GM23248 (cell line): Measurements from ENCODE around the gene ARID3B. TPM values are rescaled to one million over a fixed set of nuclear protein-coding genes. Genes with fewer than 3 reads are reported as not detected.
A peak's percentile ranks its signal among the peaks of the same experiment; 100 is the strongest.

Experiments
- DNase-seq: peaks from one replicate; pipeline ENCODE4 v3.0.0-alpha.2; 2015
- H2AFZ ChIP-seq: fragments of 200-600 bp; sonication (generic); 2 replicates; pipeline ENCODE4 v1.6.1; 2016; ENCODE audit warnings: antibody characterized with exemption
- H3F3A ChIP-seq: fragments of 200-600 bp; sonication (generic); 2 replicates; pipeline ENCODE4 v1.6.1; 2016; ENCODE audit warnings: mild to moderate bottlenecking, antibody characterized with exemption, mixed run types; ENCODE audit not compliant: insufficient read depth
- H3K27ac ChIP-seq: fragments of 200-600 bp; sonication (generic); 2 replicates; pipeline ENCODE4 v1.5.1; 2016; ENCODE audit warnings: mild to moderate bottlenecking
- H3K27me3 ChIP-seq: fragments of 200-600 bp; sonication (generic); replicated peaks from 2 replicates; pipeline ENCODE4 v1.6.1; 2016; ENCODE audit warnings: mild to moderate bottlenecking; ENCODE audit not compliant: insufficient read depth
- H3K36me3 ChIP-seq: fragments of 200-600 bp; sonication (generic); 2 replicates; pipeline ENCODE4 v1.6.1; 2016; ENCODE audit warnings: low read depth, mild to moderate bottlenecking
- H3K4me1 ChIP-seq: fragments of 200-600 bp; sonication (generic); 2 replicates; pipeline ENCODE4 v1.6.1; 2016; ENCODE audit warnings: mild to moderate bottlenecking; ENCODE audit not compliant: insufficient read depth
- H3K4me2 ChIP-seq: fragments of 200-600 bp; sonication (generic); one replicate; pipeline ENCODE4 v1.6.1; 2016; ENCODE audit warnings: mild to moderate bottlenecking; ENCODE audit not compliant: unreplicated experiment
- H3K4me3 ChIP-seq: fragments of 200-600 bp; sonication (generic); 2 replicates; pipeline ENCODE4 v1.5.1; 2016; ENCODE audit warnings: mild to moderate bottlenecking
- H3K79me2 ChIP-seq: fragments of 200-600 bp; sonication (generic); 2 replicates; pipeline ENCODE4 v1.6.1; 2016; ENCODE audit warnings: mild to moderate bottlenecking; ENCODE audit not compliant: insufficient read depth
- H3K9ac ChIP-seq: fragments of 200-600 bp; sonication (generic); 2 replicates; pipeline ENCODE4 v1.6.1; 2016; ENCODE audit warnings: mild to moderate bottlenecking
- H3K9me2 ChIP-seq: fragments of 200-600 bp; sonication (generic); 2 replicates; pipeline ENCODE4 v1.6.1; 2016; ENCODE audit warnings: mixed run types, mild to moderate bottlenecking, moderate library complexity; ENCODE audit not compliant: insufficient read depth
- H3K9me3 ChIP-seq: fragments of 200-600 bp; sonication (generic); one replicate; pipeline ENCODE4 v1.6.1; 2017; ENCODE audit warnings: low read depth
- H4K20me1 ChIP-seq: fragments of 200-600 bp; sonication (generic); 2 replicates; pipeline ENCODE4 v1.6.0; 2016; ENCODE audit not compliant: insufficient read depth
- EZH2 ChIP-seq: fragments of 200-600 bp; sonication (generic); IDR thresholded peaks from 2 replicates; pipeline ENCODE4 v1.6.1; 2018; ENCODE audit warnings: antibody characterized with exemption, mild to moderate bottlenecking; ENCODE audit not compliant: insufficient read depth, poor library complexity, severe bottlenecking
- EZH2phosphoT487 ChIP-seq: fragments of 200-600 bp; sonication (generic); IDR thresholded peaks from 2 replicates; pipeline ENCODE4 v1.6.1; 2018; ENCODE audit warnings: antibody characterized with exemption, moderate library complexity, mild to moderate bottlenecking, low read depth; ENCODE audit not compliant: insufficient read depth
- WGBS, 2 experiments: methylation state at CpG; one replicate each; pipeline ENCODE4 v1.1.6; 2015 to 2017; ENCODE audit warnings: low lambda C conversion rate in 2 of 2, low coverage in 1 of 2; ENCODE audit errors: missing lambda C conversion rate in 2 of 2; 5-methylcytosine and 5-hydroxymethylcytosine counted together
- in situ Hi-C: fragments of 300-500 bp; cut with MboI; formaldehyde crosslinking; loops from 2 replicates; pipeline ENCODE4 v1.15.0; 2020
- polyA plus RNA-seq: library from polyadenylated mRNA; unstranded; fragments of >200 nt; fragmentation: Nextera tagmentation; extraction: Ambion mirVana; gene quantifications from 2 replicates; pipeline ENCODE4 v1.2.1, GENCODE V29; 2016
- total RNA-seq: library from RNA; depleted of rRNA; stranded (reverse); fragments of >200 nt; shearing (Covaris generic); gene quantifications from 2 replicates; pipeline ENCODE4 v1.2.3, GENCODE V29; 2014

ARID3B gene
- total and polyA plus RNA-seq, 2 experiments from 2014 or later: 2.1 to 4.9 TPM

- H3K9me2 ChIP-seq: no peaks in the 10 kb centered on the region
- in situ Hi-C loops: no loop called here
- no peak overlapping the region for H3K27ac ChIP-seq
- TF ChIP-seq EZH2phosphoT487: no peak
- no peaks in the 10 kb centered on the region for H3K27me3 ChIP-seq
- H3K9me3 ChIP-seq: no peaks in the 10 kb centered on the region
- no peak overlapping the region for H3K4me2 ChIP-seq
- H3K9ac ChIP-seq: no peak overlapping the region
- WGBS, 2 experiments: 68 to 69% methylated on average over 4 of the region's 4 CpGs
- H3K36me3 ChIP-seq: no peaks in the 10 kb centered on the region
- peaks cover 9% of the 10 kb centered on the region; the same call in 1 of the 2 replicates for H3K4me1 ChIP-seq
- DNase-seq: peak; percentile 47
- no peak overlapping the region for H3K4me3 ChIP-seq
- no peak overlapping the region for H2AFZ ChIP-seq
- no peaks in the 10 kb centered on the region for H3K79me2 ChIP-seq
- peaks cover 10% of the 10 kb centered on the region; the same call in 1 of the 2 replicates for H3F3A ChIP-seq
- no peaks in the 10 kb centered on the region for H4K20me1 ChIP-seq
Measured at GRCh38 chr15:74519311-74519710, 21.7 kb upstream of the ARID3B start.

- no peaks in the 10 kb centered on the region for H3K27me3 ChIP-seq
- H2AFZ ChIP-seq: no peak overlapping the region
- H3K27ac ChIP-seq: no peak overlapping the region
- H3K4me2 ChIP-seq: no peak overlapping the region
- H4K20me1 ChIP-seq: no peaks in the 10 kb centered on the region
- H3K9me3 ChIP-seq: no peaks in the 10 kb centered on the region
- no peak overlapping the region for H3K9ac ChIP-seq
- H3K36me3 ChIP-seq: no peaks in the 10 kb centered on the region
- H3K4me3 ChIP-seq: no peak overlapping the region
- 96% methylated on average over 4 of the region's 4 CpGs for WGBS, 2 experiments
- H3K79me2 ChIP-seq: no peaks in the 10 kb centered on the region
- in situ Hi-C loops: no loop called here
- peaks cover 13% of the 10 kb centered on the region for H3F3A ChIP-seq
- no peak for TF ChIP-seq EZH2
- TF ChIP-seq EZH2phosphoT487: no peak
- no peak for DNase-seq
- H3K9me2 ChIP-seq: no peaks in the 10 kb centered on the region
- peaks cover 11% of the 10 kb centered on the region for H3K4me1 ChIP-seq
Measured at GRCh38 chr15:74520407-74520806, 20.6 kb upstream of the ARID3B start.

- peak; percentile 51 for DNase-seq
- peaks cover 21% of the 10 kb centered on the region for H3K4me1 ChIP-seq
- no peaks in the 10 kb centered on the region for H3K36me3 ChIP-seq
- H2AFZ ChIP-seq: no peak overlapping the region
- no peaks in the 10 kb centered on the region for H3K27me3 ChIP-seq
- H3K79me2 ChIP-seq: no peaks in the 10 kb centered on the region
- H3K9me3 ChIP-seq: no peaks in the 10 kb centered on the region
- TF ChIP-seq EZH2phosphoT487: no peak
- no peak for TF ChIP-seq EZH2
- no peak overlapping the region for H3K4me3 ChIP-seq
- H3F3A ChIP-seq: peaks cover 13% of the 10 kb centered on the region
- H3K9ac ChIP-seq: no peak overlapping the region
- no peak overlapping the region for H3K4me2 ChIP-seq
- in situ Hi-C loops: no loop called here
- H4K20me1 ChIP-seq: no peaks in the 10 kb centered on the region
- H3K27ac ChIP-seq: no peak overlapping the region
- H3K9me2 ChIP-seq: no peaks in the 10 kb centered on the region
Measured at GRCh38 chr15:74523982-74524381, 17.0 kb upstream of the ARID3B start.

GRCh38 chr15:74525309-74525708 lies 15.7 kb upstream of the ARID3B start:
- Histone ChIP-seq H3K79me2 (no peaks in the 10 kb centered on the region), H2AFZ (no peak overlapping the region), H3K36me3 (no peaks in the 10 kb centered on the region), H3K27ac (peak overlapping the region; percentile 28; the same call in 1 of the 2 replicates), H3K4me3 (no peak overlapping the region), H4K20me1 (no peaks in the 10 kb centered on the region), H3K9me2 (no peaks in the 10 kb centered on the region), H3K4me1 (peaks cover 28% of the 10 kb centered on the region), H3K9me3 (no peaks in the 10 kb centered on the region), H3K9ac (no peak overlapping the region), H3K4me2 (peak overlapping the region; percentile 68), H3K27me3 (no peaks in the 10 kb centered on the region), H3F3A (peaks cover 11% of the 10 kb centered on the region)
- TF ChIP-seq EZH2 (no peak), EZH2phosphoT487 (no peak)
- DNase-seq: peak; percentile 24
- 3 to 6% methylated on average over 1 of the region's 1 CpG for WGBS, 2 experiments
- in situ Hi-C loops: no loop called here

GRCh38 chr15:74525945-74526344 lies 15.1 kb upstream of the ARID3B start:
- WGBS, 2 experiments: 4 to 5% methylated on average over 3 of the region's 3 CpGs
- in situ Hi-C loops: no loop called here
- Histone ChIP-seq H3K36me3 (no peaks in the 10 kb centered on the region), H3K9ac (no peak overlapping the region), H3F3A (peaks cover 17% of the 10 kb centered on the region), H3K4me2 (peak overlapping the region; percentile 68), H3K9me2 (no peaks in the 10 kb centered on the region), H2AFZ (no peak overlapping the region), H3K9me3 (no peaks in the 10 kb centered on the region), H3K4me3 (no peak overlapping the region), H4K20me1 (no peaks in the 10 kb centered on the region), H3K27me3 (no peaks in the 10 kb centered on the region), H3K4me1 (peaks cover 34% of the 10 kb centered on the region), H3K79me2 (no peaks in the 10 kb centered on the region), H3K27ac (peak overlapping the region; percentile 28; the same call in 1 of the 2 replicates)
- DNase-seq: peak; percentile 96
- no peak for TF ChIP-seq EZH2phosphoT487
- no peak for TF ChIP-seq EZH2
